ENCODE measurements around the gene P2RX3. TPM values are rescaled to one million over a fixed set of nuclear protein-coding genes. Genes with fewer than 3 reads are reported as not detected.

Gene P2RX3
- polyA plus RNA-seq, 2 donors = not detected

DNA sequence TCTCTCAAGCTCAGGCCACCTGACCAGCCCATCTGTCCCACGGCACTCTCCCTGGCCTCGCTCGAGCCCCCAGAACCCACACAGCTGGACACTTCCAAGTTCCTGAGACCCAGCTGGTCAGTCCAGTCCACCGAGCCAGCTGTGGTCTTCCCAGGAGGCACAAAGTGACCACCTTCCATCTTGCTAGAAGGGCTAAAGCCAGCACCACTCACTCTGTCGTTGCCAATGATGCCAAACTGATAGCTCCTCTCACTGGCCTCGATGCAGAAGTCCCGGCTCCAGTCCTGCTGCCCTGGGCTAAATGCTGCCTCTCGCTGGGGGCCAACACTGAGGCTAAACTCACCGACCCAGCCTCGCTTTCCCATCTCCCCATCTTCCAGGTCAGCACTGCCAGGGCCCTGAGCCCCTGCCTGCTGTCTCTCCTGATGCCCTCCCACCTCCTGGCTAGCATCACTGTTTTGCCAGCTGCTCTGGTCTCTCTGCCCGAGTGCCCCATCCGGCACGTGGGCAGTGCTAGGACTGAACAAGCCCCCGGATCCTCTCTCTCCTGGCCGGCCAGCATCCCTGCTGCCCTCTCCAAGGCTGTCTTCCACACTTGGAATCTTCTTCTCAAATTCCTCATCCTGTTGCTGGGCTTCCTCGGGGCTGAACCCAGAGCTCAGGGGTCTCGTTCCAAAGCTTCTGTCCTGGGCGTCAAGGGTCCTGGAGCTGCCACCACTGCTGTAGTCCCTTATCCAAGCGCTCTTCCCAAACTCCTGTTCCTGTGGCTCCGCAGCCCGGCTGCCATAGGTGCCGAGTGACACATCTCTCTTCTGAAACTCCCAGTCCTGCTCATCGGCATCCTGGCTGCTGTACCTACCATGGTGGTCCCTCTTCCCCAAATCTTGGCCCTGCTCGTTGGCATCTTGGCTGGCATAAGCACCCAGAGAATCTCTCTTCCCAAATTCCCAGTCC lies 28.8 kb upstream of the P2RX3 start:
- Histone ChIP-seq H3K27me3 (ENCODE audit: control insufficient read depth in 1 of 2, insufficient read depth in 2 of 2, low read length in 2 of 2) (no peaks in the 10 kb centered on the region), H3K36me3 (ENCODE audit: control insufficient read depth in 2 of 2, insufficient read depth in 2 of 2, low read length in 1 of 2) (peaks cover 10 to 41% of the 10 kb centered on the region in 2 donors), H3K4me3 (ENCODE audit: low read depth in 1 of 2, low read length in 2 of 2) (no peak overlapping the region), H3K27ac (ENCODE audit: low read depth in 2 of 2, low read length in 1 of 2) (peak overlapping the region; percentile 94 to 95), H3K4me1 (ENCODE audit: control insufficient read depth in 2 of 2, insufficient read depth in 2 of 2, low read length in 1 of 2) (peaks cover 17 to 51% of the 10 kb centered on the region in 2 donors), H3K9me3 (ENCODE audit: control insufficient read depth in 2 of 2, insufficient read depth in 1 of 2, low read depth in 1 of 2, low read length in 1 of 2) (no peaks in the 10 kb centered on the region)
- 76 to 80% methylated on average over 24 of the region's 24 CpGs for WGBS, 2 donors

DNA sequence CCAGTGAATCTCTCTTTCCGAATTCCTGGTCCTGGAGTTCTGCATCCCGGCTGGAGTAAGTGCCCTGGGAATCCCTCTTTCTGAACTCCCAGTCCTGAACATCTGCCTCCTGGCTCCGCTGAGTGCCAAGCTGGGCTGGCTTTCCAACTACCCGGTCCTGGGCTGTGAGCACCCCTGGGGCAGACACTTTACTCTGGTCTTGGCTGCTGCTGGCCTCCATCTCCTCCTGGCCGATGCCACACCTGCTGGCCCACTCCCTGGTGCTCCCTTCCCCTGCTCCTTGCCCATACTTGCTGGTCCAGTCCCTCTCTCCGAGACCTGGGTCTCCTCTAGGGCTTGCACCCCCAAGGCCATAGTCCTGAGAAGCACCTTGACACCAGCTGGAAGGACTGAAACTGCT lies 28.1 kb upstream of the P2RX3 start:
- Histone ChIP-seq H3K27ac (ENCODE audit: low read depth in 2 of 2, low read length in 1 of 2) (peak overlapping the region; percentile 94 to 95), H3K27me3 (ENCODE audit: control insufficient read depth in 1 of 2, insufficient read depth in 2 of 2, low read length in 2 of 2) (no peaks in the 10 kb centered on the region), H3K4me3 (ENCODE audit: low read depth in 1 of 2, low read length in 2 of 2) (peak overlapping the region in 1 of 2 donors; percentile 57), H3K9me3 (ENCODE audit: control insufficient read depth in 2 of 2, insufficient read depth in 1 of 2, low read depth in 1 of 2, low read length in 1 of 2) (no peaks in the 10 kb centered on the region), H3K36me3 (ENCODE audit: control insufficient read depth in 2 of 2, insufficient read depth in 2 of 2, low read length in 1 of 2) (peaks cover 10 to 44% of the 10 kb centered on the region in 2 donors), H3K4me1 (ENCODE audit: control insufficient read depth in 2 of 2, insufficient read depth in 2 of 2, low read length in 1 of 2) (peaks cover 17 to 44% of the 10 kb centered on the region in 2 donors)
- WGBS, 2 donors = 54 to 59% methylated on average over 6 of the region's 6 CpGs

DNA sequence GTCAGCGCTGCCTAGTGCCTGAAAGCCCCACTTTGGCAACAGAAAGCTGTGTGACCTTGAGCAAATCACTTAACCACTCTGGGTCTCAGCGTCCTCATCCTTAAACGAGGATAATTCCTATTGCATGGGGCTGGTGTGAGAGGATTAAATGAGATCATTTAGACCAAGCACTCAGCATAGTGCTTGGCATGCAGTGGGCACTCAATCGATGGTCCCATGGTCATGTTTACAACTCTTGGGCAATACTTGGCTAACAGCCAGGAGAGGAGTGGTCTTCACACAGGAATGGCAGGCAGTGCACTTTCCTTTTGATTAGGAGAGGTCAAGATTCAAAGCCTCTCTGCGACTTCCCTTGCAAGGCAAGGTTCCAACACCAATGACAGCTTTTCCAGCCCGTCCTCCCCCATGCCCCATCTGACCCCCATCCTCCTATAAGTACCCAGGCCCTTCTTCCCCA lies 27.5 kb upstream of the P2RX3 start:
- Histone ChIP-seq H3K27ac (ENCODE audit: low read depth in 2 of 2, low read length in 1 of 2) (peak overlapping the region; percentile 94 to 95), H3K9me3 (ENCODE audit: control insufficient read depth in 2 of 2, insufficient read depth in 1 of 2, low read depth in 1 of 2, low read length in 1 of 2) (no peaks in the 10 kb centered on the region), H3K36me3 (ENCODE audit: control insufficient read depth in 2 of 2, insufficient read depth in 2 of 2, low read length in 1 of 2) (peaks cover 10 to 46% of the 10 kb centered on the region in 2 donors), H3K4me3 (ENCODE audit: low read depth in 1 of 2, low read length in 2 of 2) (peak overlapping the region; percentile 57), H3K4me1 (ENCODE audit: control insufficient read depth in 2 of 2, insufficient read depth in 2 of 2, low read length in 1 of 2) (peaks cover 17 to 40% of the 10 kb centered on the region in 2 donors), H3K27me3 (ENCODE audit: control insufficient read depth in 1 of 2, insufficient read depth in 2 of 2, low read length in 2 of 2) (no peaks in the 10 kb centered on the region)
- 24 to 26% methylated on average over 6 of the region's 6 CpGs for WGBS, 2 donors

DNA sequence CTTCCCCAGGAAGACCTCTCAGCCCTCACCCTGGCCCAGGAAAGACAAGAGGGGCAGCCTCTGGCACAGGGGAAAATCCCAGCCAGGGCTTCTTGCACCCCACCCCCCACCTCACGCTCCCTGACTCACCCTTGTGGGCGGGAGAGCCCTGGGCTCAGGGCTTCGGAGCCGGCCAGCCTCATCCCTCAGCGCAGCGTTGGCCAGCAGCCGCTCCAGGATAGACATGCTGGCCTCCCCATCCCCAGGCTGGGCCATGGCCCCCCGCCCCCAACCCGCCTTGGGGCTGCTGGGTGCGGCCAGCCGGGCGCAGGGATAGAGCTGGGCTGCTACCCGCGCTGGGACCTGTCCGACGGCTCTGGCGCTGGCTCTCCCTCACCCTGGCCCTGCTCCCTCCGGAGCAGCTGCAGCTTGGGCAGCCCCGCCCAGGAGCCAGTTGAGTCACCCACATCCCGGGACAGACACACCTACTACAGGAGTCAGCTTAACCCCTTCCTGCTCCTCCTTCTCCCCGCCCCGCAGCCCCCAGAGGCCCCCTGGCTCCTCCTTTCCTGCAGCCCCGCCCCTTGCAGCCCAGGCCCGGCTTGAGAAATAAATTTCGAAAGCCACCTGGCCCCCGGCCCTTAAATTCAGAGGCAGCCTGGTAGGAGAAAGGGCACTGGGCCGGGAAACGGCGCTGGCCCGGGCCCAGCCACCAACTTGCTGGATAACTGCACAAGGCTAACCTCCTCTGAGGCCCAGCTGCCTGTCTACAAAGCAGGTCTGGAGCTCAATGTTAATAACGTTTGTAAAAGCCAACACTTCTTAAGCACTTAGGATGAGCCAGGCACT lies 26.8 kb upstream of the P2RX3 start:
- Histone ChIP-seq H3K27ac (ENCODE audit: low read depth in 2 of 2, low read length in 1 of 2) (peak overlapping the region; percentile 94 to 95), H3K4me1 (ENCODE audit: control insufficient read depth in 2 of 2, insufficient read depth in 2 of 2, low read length in 1 of 2) (peaks cover 17 to 42% of the 10 kb centered on the region in 2 donors), H3K4me3 (ENCODE audit: low read depth in 1 of 2, low read length in 2 of 2) (peak overlapping the region; percentile 57), H3K27me3 (ENCODE audit: control insufficient read depth in 1 of 2, insufficient read depth in 2 of 2, low read length in 2 of 2) (no peaks in the 10 kb centered on the region), H3K36me3 (ENCODE audit: control insufficient read depth in 2 of 2, insufficient read depth in 2 of 2, low read length in 1 of 2) (peaks cover 10 to 51% of the 10 kb centered on the region in 2 donors), H3K9me3 (ENCODE audit: control insufficient read depth in 2 of 2, insufficient read depth in 1 of 2, low read depth in 1 of 2, low read length in 1 of 2) (no peaks in the 10 kb centered on the region)
- 1 to 2% methylated on average over 26 to 31 of the region's 31 CpGs for WGBS, 2 donors

DNA sequence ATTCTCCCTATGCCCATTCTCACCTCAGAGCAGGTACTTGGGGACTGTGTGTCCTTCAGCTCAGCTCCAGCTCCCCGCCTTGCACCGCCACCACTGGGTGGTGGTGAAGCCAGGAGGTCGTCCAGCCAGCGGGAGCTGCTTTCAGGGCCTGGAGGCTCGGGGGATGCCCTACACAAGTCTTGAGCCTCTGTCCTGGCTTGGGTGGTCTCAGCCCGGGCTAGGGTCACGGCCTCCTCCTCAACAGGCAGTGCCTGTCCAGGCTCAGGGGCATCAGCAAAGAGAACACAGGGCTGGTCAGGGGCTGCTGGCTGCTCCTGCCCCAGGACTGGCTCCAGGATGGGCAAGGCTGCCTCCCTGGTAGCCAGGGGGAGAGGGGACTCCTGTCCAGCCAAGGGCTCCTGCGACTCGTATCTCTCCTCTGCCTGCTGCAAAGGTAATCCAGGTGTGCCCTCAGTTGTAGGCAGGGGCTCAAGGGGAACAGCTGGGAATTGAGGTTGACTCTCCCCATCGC lies 25.6 kb upstream of the P2RX3 start:
- H3K27ac ChIP-seq (ENCODE audit: low read depth in 2 of 2, low read length in 1 of 2) = peak overlapping the region; percentile 94 to 95
- peaks cover 21 to 44% of the 10 kb centered on the region in 2 donors for H3K4me1 ChIP-seq (ENCODE audit: control insufficient read depth in 2 of 2, insufficient read depth in 2 of 2, low read length in 1 of 2)
- peaks cover 16 to 63% of the 10 kb centered on the region in 2 donors for H3K36me3 ChIP-seq (ENCODE audit: control insufficient read depth in 2 of 2, insufficient read depth in 2 of 2, low read length in 1 of 2)
- H3K4me3 ChIP-seq (ENCODE audit: low read depth in 1 of 2, low read length in 2 of 2) = no peak overlapping the region
- H3K27me3 ChIP-seq (ENCODE audit: control insufficient read depth in 1 of 2, insufficient read depth in 2 of 2, low read length in 2 of 2) = no peaks in the 10 kb centered on the region
- 72 to 79% methylated on average over 10 of the region's 10 CpGs for WGBS, 2 donors
- H3K9me3 ChIP-seq (ENCODE audit: control insufficient read depth in 2 of 2, insufficient read depth in 1 of 2, low read depth in 1 of 2, low read length in 1 of 2) = no peaks in the 10 kb centered on the region

DNA sequence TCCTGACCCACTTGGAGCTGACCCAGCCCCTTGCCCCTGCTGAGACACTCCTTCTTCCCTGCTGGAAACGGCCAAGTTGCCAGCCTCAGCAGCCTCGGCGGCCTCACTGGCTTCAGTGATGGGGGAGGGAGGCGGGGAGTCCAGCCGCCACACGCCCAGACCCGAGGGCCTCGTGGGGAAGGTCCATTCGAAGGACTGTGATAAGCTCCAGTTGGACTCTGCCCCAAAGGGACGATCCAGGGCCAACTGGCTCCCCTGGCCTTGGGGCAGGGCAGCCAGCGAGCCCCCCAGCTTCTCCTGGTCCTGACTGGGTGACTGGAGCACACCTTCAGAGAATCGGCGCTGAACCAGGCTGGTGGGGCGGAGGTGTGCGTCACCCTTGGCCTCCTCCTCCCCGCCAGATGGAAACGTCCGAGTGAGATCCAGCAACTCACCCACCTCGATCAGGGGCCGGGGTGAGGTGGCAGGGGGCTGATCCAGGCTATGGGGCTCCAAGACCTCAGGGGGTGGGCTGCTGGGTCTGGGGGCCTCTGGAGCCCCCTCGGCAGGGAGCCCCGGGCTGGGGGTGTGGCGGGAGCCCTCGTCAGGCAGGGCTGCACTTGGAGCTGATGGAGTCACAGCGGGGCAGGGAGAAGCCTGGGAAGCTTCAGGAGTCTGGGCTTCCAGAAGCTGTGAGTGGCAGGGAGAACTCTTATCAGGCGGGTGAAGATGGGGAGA lies 24.9 kb upstream of the P2RX3 start:
- H3K36me3 ChIP-seq (ENCODE audit: control insufficient read depth in 2 of 2, insufficient read depth in 2 of 2, low read length in 1 of 2) = peaks cover 16 to 70% of the 10 kb centered on the region in 2 donors
- no peaks in the 10 kb centered on the region for H3K9me3 ChIP-seq (ENCODE audit: control insufficient read depth in 2 of 2, insufficient read depth in 1 of 2, low read depth in 1 of 2, low read length in 1 of 2)
- no peaks in the 10 kb centered on the region for H3K27me3 ChIP-seq (ENCODE audit: control insufficient read depth in 1 of 2, insufficient read depth in 2 of 2, low read length in 2 of 2)
- H3K4me1 ChIP-seq (ENCODE audit: control insufficient read depth in 2 of 2, insufficient read depth in 2 of 2, low read length in 1 of 2) = peaks cover 21 to 43% of the 10 kb centered on the region in 2 donors
- H3K27ac ChIP-seq (ENCODE audit: low read depth in 2 of 2, low read length in 1 of 2) = peak overlapping the region; percentile 6 to 94
- 65 to 66% methylated on average over 25 to 26 of the region's 26 CpGs for WGBS, 2 donors
- no peak overlapping the region for H3K4me3 ChIP-seq (ENCODE audit: low read depth in 1 of 2, low read length in 2 of 2)

DNA sequence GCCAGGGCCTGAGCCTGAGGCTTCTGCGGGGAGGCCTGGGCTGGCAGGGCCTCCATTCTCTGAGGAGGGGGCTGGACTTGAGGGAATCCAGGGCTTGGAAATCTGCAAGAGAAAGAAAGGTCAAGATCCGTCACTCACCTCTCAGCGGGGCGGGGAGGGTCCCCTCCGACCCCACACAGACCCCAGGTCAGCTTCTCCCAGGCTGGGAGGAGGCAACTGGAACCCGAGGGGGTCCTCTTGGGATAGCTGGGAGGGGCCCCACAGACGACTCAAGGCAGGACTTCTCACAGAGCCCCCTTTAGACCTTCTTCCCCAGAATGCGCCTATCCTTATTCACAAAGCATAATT lies 24.4 kb upstream of the P2RX3 start:
- H3K27ac ChIP-seq (ENCODE audit: low read depth in 2 of 2, low read length in 1 of 2) = peak overlapping the region in 1 of 2 donors; percentile 37
- H3K4me1 ChIP-seq (ENCODE audit: control insufficient read depth in 2 of 2, insufficient read depth in 2 of 2, low read length in 1 of 2) = peaks cover 17 to 43% of the 10 kb centered on the region in 2 donors
- peaks cover 16 to 74% of the 10 kb centered on the region in 2 donors for H3K36me3 ChIP-seq (ENCODE audit: control insufficient read depth in 2 of 2, insufficient read depth in 2 of 2, low read length in 1 of 2)
- WGBS, 2 donors = 81 to 82% methylated on average over 8 of the region's 8 CpGs
- H3K27me3 ChIP-seq (ENCODE audit: control insufficient read depth in 1 of 2, insufficient read depth in 2 of 2, low read length in 2 of 2) = no peaks in the 10 kb centered on the region
- H3K4me3 ChIP-seq (ENCODE audit: low read depth in 1 of 2, low read length in 2 of 2) = no peak overlapping the region
- H3K9me3 ChIP-seq (ENCODE audit: control insufficient read depth in 2 of 2, insufficient read depth in 1 of 2, low read depth in 1 of 2, low read length in 1 of 2) = no peaks in the 10 kb centered on the region

DNA sequence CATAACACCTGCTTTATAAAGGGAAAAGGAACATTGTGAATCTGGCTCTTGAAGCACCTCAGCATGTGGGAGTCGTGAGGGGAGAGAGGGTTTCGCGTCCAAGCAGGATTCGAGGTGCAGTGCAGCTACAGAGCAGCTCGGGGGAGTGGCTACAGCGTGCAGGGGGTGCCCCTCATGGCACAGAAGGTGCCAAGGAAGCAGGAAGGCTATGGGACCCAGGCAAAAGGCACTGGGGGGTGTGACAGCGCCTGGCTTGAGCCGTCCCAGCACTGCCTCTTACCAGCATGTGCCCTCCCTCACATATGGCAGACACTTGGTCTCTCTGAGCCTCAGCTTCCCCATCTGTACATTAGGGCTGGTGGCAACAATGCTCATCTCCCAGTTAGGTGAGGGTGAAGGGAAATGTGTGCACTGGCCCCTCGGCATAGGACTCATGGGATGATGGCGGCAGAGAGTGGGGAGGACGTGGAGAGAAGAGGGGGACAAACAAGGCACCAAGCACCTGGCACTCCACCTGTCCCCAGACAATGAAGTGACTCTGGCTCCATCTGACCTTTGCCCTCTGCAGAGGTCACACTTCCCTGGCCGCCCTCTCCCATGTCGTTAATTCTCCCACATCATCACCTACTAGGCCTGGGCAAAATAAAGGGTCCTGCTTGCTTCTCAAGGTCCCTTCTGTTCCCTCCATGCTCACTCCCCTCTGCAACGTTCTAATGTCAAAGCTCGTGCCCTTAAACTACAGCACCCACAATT lies 23.8 kb upstream of the P2RX3 start:
- Histone ChIP-seq H3K27ac (ENCODE audit: low read depth in 2 of 2, low read length in 1 of 2) (no peak overlapping the region), H3K4me1 (ENCODE audit: control insufficient read depth in 2 of 2, insufficient read depth in 2 of 2, low read length in 1 of 2) (peaks cover 19 to 37% of the 10 kb centered on the region in 2 donors)
- WGBS, 2 donors = 82% methylated on average over 15 of the region's 15 CpGs

More for the DNA sequence above, 23.8 kb upstream of the P2RX3 start:
- Histone ChIP-seq H3K36me3 (ENCODE audit: control insufficient read depth in 2 of 2, insufficient read depth in 2 of 2, low read length in 1 of 2) (peaks cover 16 to 72% of the 10 kb centered on the region in 2 donors), H3K27me3 (ENCODE audit: control insufficient read depth in 1 of 2, insufficient read depth in 2 of 2, low read length in 2 of 2) (no peaks in the 10 kb centered on the region), H3K4me3 (ENCODE audit: low read depth in 1 of 2, low read length in 2 of 2) (no peak overlapping the region), H3K9me3 (ENCODE audit: control insufficient read depth in 2 of 2, insufficient read depth in 1 of 2, low read depth in 1 of 2, low read length in 1 of 2) (no peaks in the 10 kb centered on the region)

Data from esophagus (tissue), 2 donors.